GM12873 (cell line): ENCODE data around the gene ANKS1A.

Experiments used
- TF ChIP-seq, protein P1 (sequence below): IDR thresholded peaks from 2 replicates; pipeline ENCODE4 v1.5.1; 2012; ENCODE audit warnings: low read depth, mild to moderate bottlenecking, moderate library complexity, low read length, control low read depth; ENCODE audit not compliant: insufficient read depth; ENCODE audit errors: missing control alignments

The ANKS1A gene

DNA sequence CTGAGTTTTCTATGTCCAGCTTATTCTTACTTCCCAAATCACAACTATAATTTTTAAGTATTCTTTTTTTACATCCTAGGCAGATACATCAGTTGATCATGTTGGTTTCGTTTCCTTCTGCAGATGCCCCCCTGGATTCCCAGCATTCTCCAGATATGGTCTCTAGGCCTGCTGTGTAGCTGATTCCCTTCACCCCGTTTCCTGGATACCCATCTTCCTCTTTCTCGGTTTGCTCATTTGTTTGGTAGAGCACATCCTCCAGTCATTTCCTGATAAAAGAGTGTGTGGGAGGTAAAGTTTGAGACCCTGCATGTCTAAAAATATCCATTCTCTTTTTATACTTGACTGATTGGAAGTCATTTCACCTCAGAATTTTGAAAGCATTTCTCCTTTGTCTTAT is 66.4 kb downstream of the ANKS1A start:
- TF ChIP-seq, protein P1, sequence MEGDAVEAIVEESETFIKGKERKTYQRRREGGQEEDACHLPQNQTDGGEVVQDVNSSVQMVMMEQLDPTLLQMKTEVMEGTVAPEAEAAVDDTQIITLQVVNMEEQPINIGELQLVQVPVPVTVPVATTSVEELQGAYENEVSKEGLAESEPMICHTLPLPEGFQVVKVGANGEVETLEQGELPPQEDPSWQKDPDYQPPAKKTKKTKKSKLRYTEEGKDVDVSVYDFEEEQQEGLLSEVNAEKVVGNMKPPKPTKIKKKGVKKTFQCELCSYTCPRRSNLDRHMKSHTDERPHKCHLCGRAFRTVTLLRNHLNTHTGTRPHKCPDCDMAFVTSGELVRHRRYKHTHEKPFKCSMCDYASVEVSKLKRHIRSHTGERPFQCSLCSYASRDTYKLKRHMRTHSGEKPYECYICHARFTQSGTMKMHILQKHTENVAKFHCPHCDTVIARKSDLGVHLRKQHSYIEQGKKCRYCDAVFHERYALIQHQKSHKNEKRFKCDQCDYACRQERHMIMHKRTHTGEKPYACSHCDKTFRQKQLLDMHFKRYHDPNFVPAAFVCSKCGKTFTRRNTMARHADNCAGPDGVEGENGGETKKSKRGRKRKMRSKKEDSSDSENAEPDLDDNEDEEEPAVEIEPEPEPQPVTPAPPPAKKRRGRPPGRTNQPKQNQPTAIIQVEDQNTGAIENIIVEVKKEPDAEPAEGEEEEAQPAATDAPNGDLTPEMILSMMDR: no peak

GRCh38 chr6:34957231-34957783 is 68.3 kb downstream of the ANKS1A start:
- TF ChIP-seq, protein P1: no peak

DNA sequence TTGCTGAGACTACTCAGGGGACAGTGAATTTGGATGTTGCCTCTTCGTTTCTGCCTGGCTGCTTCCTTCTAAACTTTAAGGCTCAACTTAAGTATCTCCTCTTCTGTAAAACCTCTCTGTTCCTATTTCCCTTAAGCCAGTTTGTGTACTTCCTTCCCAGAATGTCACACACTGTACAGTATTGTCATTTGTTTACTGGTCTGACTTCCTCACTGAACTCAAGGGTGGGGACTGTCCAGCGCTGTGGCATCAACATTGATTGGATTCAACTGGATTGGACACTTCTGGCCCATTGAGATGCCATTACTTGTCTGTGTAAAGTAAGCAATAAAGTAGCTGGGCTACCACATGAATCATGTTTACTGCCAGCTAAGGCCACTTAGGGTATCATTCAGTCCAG is 69.7 kb downstream of the ANKS1A start:
- TF ChIP-seq, protein P1: no peak

DNA sequence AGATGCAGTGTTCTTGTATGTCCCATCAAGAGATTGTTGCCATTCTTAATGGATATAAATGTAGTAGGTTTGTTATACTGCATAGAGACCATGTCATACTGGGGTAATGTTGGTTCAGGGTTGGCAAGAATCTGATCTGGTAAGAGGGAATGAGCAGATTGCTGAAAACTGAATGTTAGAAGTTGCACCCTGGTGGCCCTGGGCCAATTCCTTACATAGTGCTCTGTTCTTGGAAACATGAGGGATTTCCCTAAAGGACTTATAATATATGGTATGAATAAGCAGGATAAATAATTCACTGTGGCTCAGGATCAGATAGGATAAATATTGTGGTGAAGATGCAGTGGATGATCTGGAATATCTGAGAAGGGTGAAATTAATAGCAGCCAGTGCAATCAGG is 70.2 kb downstream of the ANKS1A start:
- TF ChIP-seq, protein P1: no peak

- TF ChIP-seq, protein P1: no peak
These were observed 72.0 kb downstream of the ANKS1A start for GRCh38 chr6:34961082-34961481.

GRCh38 chr6:34961574-34961973 is 72.5 kb downstream of the ANKS1A start:
- TF ChIP-seq, protein P1: no peak

DNA sequence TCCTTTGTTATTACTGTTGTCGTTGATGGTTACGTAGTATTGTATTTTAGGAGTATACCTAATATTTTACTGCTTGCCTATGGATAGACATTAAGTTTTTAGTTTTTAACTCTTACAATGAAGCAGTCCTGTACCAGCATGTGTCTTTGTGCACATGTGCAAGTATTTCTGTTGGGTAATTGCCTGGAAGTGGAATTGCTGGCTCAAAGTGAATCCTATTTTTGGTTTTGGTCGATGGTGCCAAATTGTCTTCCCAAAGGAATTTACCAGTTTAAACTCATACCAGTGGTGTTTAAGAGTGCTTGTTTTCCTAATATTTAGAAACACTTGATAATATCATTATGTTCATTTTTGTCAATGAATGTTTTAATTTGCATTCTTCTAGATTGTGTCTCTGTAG is 75.5 kb downstream of the ANKS1A start:
- TF ChIP-seq, protein P1: no peak
